Neural cell (in vitro differentiated cells): Measurements from ENCODE around the gene ZFPL1. TPM values are rescaled to one million over a fixed set of nuclear protein-coding genes. Genes with fewer than 3 reads are reported as not detected.

ENCODE experiments used
- H2AFZ ChIP-seq: fragments of 200-600, 300-800 bp; sonication (generic), shearing (Covaris generic); 2 replicates; pipeline ENCODE4 v1.6.0; 2014; ENCODE audit warnings: low read depth, mild to moderate bottlenecking, antibody characterized with exemption, low read length, moderate library complexity
- H3F3A ChIP-seq: fragments of 200-600 bp; shearing (Covaris generic); 2 replicates; pipeline ENCODE4 v1.6.1; 2016; ENCODE audit warnings: mild to moderate bottlenecking, moderate library complexity, mixed read lengths, antibody characterized with exemption, low read length; ENCODE audit not compliant: insufficient read depth, poor library complexity, severe bottlenecking
- H3K27ac ChIP-seq: fragments of 200-600, 300-800 bp; sonication (generic), shearing (Covaris generic); 2 replicates; pipeline ENCODE4 v1.5.1; 2014; ENCODE audit warnings: mild to moderate bottlenecking, low read length, moderate library complexity
- H3K27me3 ChIP-seq: fragments of 300-800, 200-600 bp; sonication (generic), shearing (Covaris generic); 2 replicates; pipeline ENCODE4 v1.6.0; 2014; ENCODE audit warnings: mild to moderate bottlenecking, low read depth, low read length, moderate library complexity; ENCODE audit not compliant: insufficient read depth
- H3K36me3 ChIP-seq: fragments of 300-800, 200-600 bp; sonication (generic), shearing (Covaris generic); 2 replicates; pipeline ENCODE4 v1.5.1; 2014; ENCODE audit warnings: mild to moderate bottlenecking, antibody characterized with exemption, low read length, moderate library complexity; ENCODE audit not compliant: insufficient read depth
- H3K4me2 ChIP-seq: fragments of 300-800, 200-600 bp; sonication (generic), shearing (Covaris generic); 2 replicates; pipeline ENCODE4 v1.6.0; 2014; ENCODE audit warnings: mild to moderate bottlenecking, low read length
- H3K4me3 ChIP-seq: fragments of 300-800, 200-600 bp; sonication (generic), shearing (Covaris generic); 2 replicates; pipeline ENCODE4 v1.5.1; 2014; ENCODE audit warnings: mild to moderate bottlenecking, low read length, moderate library complexity
- H3K79me2 ChIP-seq: fragments of 200-600 bp; shearing (Covaris generic); replicated peaks from 2 replicates; pipeline ENCODE4 v1.6.0; 2014; ENCODE audit warnings: mild to moderate bottlenecking, low read length, moderate library complexity; ENCODE audit not compliant: insufficient read depth
- H3K9ac ChIP-seq: fragments of 300-800, 200-600 bp; sonication (generic), shearing (Covaris generic); 2 replicates; pipeline ENCODE4 v1.6.1; 2016; ENCODE audit warnings: mild to moderate bottlenecking, low read length, mixed read lengths
- H3K9me2 ChIP-seq: fragments of 200-600 bp; shearing (Covaris generic); 2 replicates; pipeline ENCODE4 v1.6.1; 2016; ENCODE audit warnings: mild to moderate bottlenecking, low read length, mixed read lengths; ENCODE audit not compliant: insufficient read depth
- H3K9me3 ChIP-seq: fragments of 200-600, 300-800 bp; sonication (generic), shearing (Covaris generic); 2 replicates; pipeline ENCODE4 v1.6.1; 2016; ENCODE audit warnings: mild to moderate bottlenecking, mixed run types, low read length, moderate library complexity, mixed read lengths
- H4K20me1 ChIP-seq: fragments of 200-600 bp; shearing (Covaris generic); 2 replicates; pipeline ENCODE4 v1.6.1; 2016; ENCODE audit warnings: mild to moderate bottlenecking, mixed run types; ENCODE audit not compliant: insufficient read depth
- EP300 ChIP-seq: fragments of 450-650 bp; conservative IDR thresholded peaks from 2 replicates; pipeline ENCODE4 v1.6.1; 2014; ENCODE audit warnings: antibody characterized with exemption, mild to moderate bottlenecking, moderate library complexity; ENCODE audit not compliant: poor library complexity, severe bottlenecking
- EZH2 ChIP-seq: fragments of 200-600, 300-800 bp; shearing (Covaris generic), sonication (generic); IDR thresholded peaks from 2 replicates; pipeline ENCODE4 v1.6.1; 2014; ENCODE audit warnings: antibody characterized with exemption, low read length, borderline replicate concordance, mild to moderate bottlenecking; ENCODE audit not compliant: insufficient read depth, poor library complexity, severe bottlenecking
- MXI1 ChIP-seq: fragments of 450-650 bp; conservative IDR thresholded peaks from 2 replicates; pipeline ENCODE4 v1.6.1; 2014; ENCODE audit warnings: antibody characterized with exemption, mild to moderate bottlenecking; ENCODE audit not compliant: poor library complexity, severe bottlenecking
- POLR2AphosphoS5 ChIP-seq: IDR thresholded peaks from 2 replicates; pipeline ENCODE4 v1.6.1; 2012
- RAD21 ChIP-seq: fragments of 450-650 bp; conservative IDR thresholded peaks from 2 replicates; pipeline ENCODE4 v1.6.1; 2014; ENCODE audit warnings: antibody characterized with exemption, mild to moderate bottlenecking, moderate library complexity
- SMC3 ChIP-seq: fragments of 450-650 bp; conservative IDR thresholded peaks from 2 replicates; pipeline ENCODE4 v1.6.1; 2014; ENCODE audit warnings: antibody characterized with exemption, mild to moderate bottlenecking, moderate library complexity; ENCODE audit not compliant: poor library complexity
- TAF1 ChIP-seq: IDR thresholded peaks from 2 replicates; pipeline ENCODE4 v1.6.1; 2012; ENCODE audit warnings: low read depth
- polyA plus RNA-seq: library from polyadenylated mRNA; depleted of rRNA; stranded (reverse); fragments of >200 nt; gene quantifications from 2 replicates; pipeline ENCODE4 v1.2.3, GENCODE V29; 2014
- TF ChIP-seq, protein P1 (sequence below): IDR thresholded peaks from 2 replicates; pipeline ENCODE4 v1.6.1; 2012; ENCODE audit warnings: borderline replicate concordance
- TF ChIP-seq, protein P2 (sequence below): fragments of 450-650 bp; IDR thresholded peaks from 2 replicates; pipeline ENCODE4 v1.5.1; 2014; ENCODE audit warnings: antibody characterized with exemption, mild to moderate bottlenecking, moderate library complexity; ENCODE audit not compliant: poor library complexity, severe bottlenecking

Gene ZFPL1
- polyA plus RNA-seq, 1 donor from 2014 or later, result 42.0 TPM

DNA sequence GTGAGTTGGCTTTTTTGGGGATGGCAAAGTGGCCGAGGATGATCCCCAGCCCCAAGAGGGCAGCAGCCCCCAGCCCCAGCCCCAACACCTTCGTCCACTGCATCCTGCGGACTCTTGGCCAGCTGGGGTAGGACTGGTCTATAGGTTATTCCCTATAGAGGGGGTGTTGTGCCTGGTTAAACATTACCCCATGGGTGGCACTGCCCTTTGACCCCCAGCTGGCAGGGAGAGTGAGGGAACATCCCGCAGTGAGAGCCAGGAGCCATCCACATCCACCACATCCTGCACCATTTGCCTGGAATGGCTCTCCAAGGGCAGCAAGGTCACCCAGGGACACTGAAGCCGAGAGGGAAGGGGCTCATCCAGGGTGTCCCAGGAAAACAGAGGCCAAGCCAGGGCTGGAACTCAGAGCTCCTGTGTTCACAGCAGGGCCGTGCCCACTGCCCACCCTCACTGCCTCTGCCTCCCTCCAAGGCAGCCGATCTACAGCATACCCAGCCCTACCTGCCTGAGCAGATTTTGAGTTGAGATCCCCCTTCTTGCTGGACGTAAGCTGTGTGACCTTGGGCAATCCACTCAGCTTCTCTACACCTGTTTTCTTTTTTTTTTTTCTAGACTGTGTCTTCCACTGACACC lies 25.5 kb upstream of the ZFPL1 start, which contains the start of gene NAALADL1:
NAALADL1 (minus strand) TSS at position 135 of the 636 bp plus-strand sequence; CDS start at position 103, 32 bp downstream.
- H3K9me2 ChIP-seq, result no peaks in the 10 kb centered on the region
- H2AFZ ChIP-seq, result no peak within 1 kb of the TSS
- no peaks in the 10 kb centered on the region for H3F3A ChIP-seq
- H4K20me1 ChIP-seq, result no peaks in the 10 kb centered on the region
- no peaks in the 10 kb centered on the region for H3K27me3 ChIP-seq
- H3K79me2 ChIP-seq, result no peaks in the 10 kb centered on the region
- no peak within 1 kb of the TSS for H3K9ac ChIP-seq
- no peak within 1 kb of the TSS for H3K27ac ChIP-seq
- no peak for TF ChIP-seq EP300
- TF ChIP-seq, protein P1, sequence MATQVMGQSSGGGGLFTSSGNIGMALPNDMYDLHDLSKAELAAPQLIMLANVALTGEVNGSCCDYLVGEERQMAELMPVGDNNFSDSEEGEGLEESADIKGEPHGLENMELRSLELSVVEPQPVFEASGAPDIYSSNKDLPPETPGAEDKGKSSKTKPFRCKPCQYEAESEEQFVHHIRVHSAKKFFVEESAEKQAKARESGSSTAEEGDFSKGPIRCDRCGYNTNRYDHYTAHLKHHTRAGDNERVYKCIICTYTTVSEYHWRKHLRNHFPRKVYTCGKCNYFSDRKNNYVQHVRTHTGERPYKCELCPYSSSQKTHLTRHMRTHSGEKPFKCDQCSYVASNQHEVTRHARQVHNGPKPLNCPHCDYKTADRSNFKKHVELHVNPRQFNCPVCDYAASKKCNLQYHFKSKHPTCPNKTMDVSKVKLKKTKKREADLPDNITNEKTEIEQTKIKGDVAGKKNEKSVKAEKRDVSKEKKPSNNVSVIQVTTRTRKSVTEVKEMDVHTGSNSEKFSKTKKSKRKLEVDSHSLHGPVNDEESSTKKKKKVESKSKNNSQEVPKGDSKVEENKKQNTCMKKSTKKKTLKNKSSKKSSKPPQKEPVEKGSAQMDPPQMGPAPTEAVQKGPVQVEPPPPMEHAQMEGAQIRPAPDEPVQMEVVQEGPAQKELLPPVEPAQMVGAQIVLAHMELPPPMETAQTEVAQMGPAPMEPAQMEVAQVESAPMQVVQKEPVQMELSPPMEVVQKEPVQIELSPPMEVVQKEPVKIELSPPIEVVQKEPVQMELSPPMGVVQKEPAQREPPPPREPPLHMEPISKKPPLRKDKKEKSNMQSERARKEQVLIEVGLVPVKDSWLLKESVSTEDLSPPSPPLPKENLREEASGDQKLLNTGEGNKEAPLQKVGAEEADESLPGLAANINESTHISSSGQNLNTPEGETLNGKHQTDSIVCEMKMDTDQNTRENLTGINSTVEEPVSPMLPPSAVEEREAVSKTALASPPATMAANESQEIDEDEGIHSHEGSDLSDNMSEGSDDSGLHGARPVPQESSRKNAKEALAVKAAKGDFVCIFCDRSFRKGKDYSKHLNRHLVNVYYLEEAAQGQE, result no peak
- no peak for TF ChIP-seq MXI1
- TF ChIP-seq TAF1, result no peak
- TF ChIP-seq POLR2AphosphoS5, result no peak
- no peak for TF ChIP-seq RAD21
- TF ChIP-seq, protein P2, sequence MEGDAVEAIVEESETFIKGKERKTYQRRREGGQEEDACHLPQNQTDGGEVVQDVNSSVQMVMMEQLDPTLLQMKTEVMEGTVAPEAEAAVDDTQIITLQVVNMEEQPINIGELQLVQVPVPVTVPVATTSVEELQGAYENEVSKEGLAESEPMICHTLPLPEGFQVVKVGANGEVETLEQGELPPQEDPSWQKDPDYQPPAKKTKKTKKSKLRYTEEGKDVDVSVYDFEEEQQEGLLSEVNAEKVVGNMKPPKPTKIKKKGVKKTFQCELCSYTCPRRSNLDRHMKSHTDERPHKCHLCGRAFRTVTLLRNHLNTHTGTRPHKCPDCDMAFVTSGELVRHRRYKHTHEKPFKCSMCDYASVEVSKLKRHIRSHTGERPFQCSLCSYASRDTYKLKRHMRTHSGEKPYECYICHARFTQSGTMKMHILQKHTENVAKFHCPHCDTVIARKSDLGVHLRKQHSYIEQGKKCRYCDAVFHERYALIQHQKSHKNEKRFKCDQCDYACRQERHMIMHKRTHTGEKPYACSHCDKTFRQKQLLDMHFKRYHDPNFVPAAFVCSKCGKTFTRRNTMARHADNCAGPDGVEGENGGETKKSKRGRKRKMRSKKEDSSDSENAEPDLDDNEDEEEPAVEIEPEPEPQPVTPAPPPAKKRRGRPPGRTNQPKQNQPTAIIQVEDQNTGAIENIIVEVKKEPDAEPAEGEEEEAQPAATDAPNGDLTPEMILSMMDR, result no peak
- no peak for TF ChIP-seq EZH2
- TF ChIP-seq SMC3, result no peak
- H3K4me2 ChIP-seq, result no peak within 1 kb of the TSS
- no peak within 1 kb of the TSS for H3K4me3 ChIP-seq
- H3K9me3 ChIP-seq, result no peaks in the 10 kb centered on the region
- no peaks in the 10 kb centered on the region for H3K36me3 ChIP-seq

DNA sequence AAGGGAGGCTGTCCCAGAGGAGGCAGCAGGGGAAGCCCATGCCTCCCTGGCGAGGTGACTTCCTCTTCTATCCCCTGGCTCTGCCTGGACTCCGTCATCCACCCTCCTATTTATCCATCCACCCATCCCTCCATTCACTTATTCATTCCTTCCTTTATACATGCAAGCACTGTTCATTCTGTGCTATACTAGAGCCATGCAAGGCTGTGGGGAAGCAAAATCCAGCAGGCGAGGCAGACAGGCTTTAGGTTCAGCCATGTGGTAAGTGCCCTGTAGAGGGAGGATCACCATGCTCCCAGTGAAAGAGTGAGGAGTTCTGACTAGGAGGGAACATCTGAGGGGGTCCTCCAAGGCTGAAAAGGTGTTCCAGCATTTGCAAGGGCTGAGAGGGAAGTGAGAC lies 24.5 kb upstream of the ZFPL1 start:
- H3K9me2 ChIP-seq, result no peaks in the 10 kb centered on the region
- H3K27me3 ChIP-seq, result no peaks in the 10 kb centered on the region
- H3K4me3 ChIP-seq, result no peak overlapping the region
- TF ChIP-seq, protein P1, result no peak
- no peak for TF ChIP-seq EP300
- TF ChIP-seq TAF1, result no peak
- TF ChIP-seq SMC3, result no peak
- TF ChIP-seq, protein P2, result no peak
- no peak for TF ChIP-seq RAD21
- TF ChIP-seq MXI1, result no peak
- TF ChIP-seq EZH2, result no peak
- no peak for TF ChIP-seq POLR2AphosphoS5
- H3F3A ChIP-seq, result no peaks in the 10 kb centered on the region
- no peak overlapping the region for H3K4me2 ChIP-seq
- no peak overlapping the region for H3K27ac ChIP-seq
- H3K36me3 ChIP-seq, result no peaks in the 10 kb centered on the region
- H2AFZ ChIP-seq, result no peak overlapping the region
- H3K9ac ChIP-seq, result no peak overlapping the region
- H4K20me1 ChIP-seq, result no peaks in the 10 kb centered on the region
- no peaks in the 10 kb centered on the region for H3K79me2 ChIP-seq
- no peaks in the 10 kb centered on the region for H3K9me3 ChIP-seq
